Chondrocyte (in vitro differentiated cells): ENCODE measurements around the gene VAPA. TPM values are rescaled to one million over a fixed set of nuclear protein-coding genes. Genes with fewer than 3 reads are reported as not detected.

ENCODE experiments used
- DNase-seq: peaks from one replicate; pipeline ENCODE4 v3.0.0; 2021; ENCODE audit warnings: mixed read lengths, low spot score
- H3K27ac Mint-ChIP-seq: one replicate; pipeline ENCODE4 v1.8.0; 2021; ENCODE audit warnings: mild to moderate bottlenecking, moderate library complexity, mixed read lengths; ENCODE audit not compliant: unreplicated experiment
- H3K27me3 Mint-ChIP-seq: 2 replicates; pipeline ENCODE4 v1.8.0; 2021; ENCODE audit warnings: low read depth, mixed read lengths
- H3K36me3 Mint-ChIP-seq: 2 replicates; pipeline ENCODE4 v1.8.0; 2021; ENCODE audit warnings: low read depth, mixed read lengths
- H3K4me1 Mint-ChIP-seq: 2 replicates; pipeline ENCODE4 v1.8.0; 2021; ENCODE audit warnings: low read depth, mild to moderate bottlenecking, mixed read lengths
- H3K4me3 Mint-ChIP-seq: one replicate; pipeline ENCODE4 v1.8.0; 2021; ENCODE audit warnings: mild to moderate bottlenecking, moderate library complexity, mixed read lengths; ENCODE audit not compliant: unreplicated experiment
- H3K9me3 Mint-ChIP-seq: 2 replicates; pipeline ENCODE4 v1.8.0; 2021; ENCODE audit warnings: low read depth, mixed read lengths
- total RNA-seq: library from RNA; stranded (reverse); gene quantifications from 3 replicates; pipeline ENCODE4 v1.2.1, GENCODE V29; 2021
- TF ChIP-seq, protein P1 (sequence below): fragments of 200-600 bp; sonication (generic); IDR thresholded peaks from 2 replicates; pipeline ENCODE4 v1.5.0; 2021; ENCODE audit warnings: antibody characterized with exemption, mild to moderate bottlenecking, moderate library complexity

VAPA gene
- total RNA-seq, 1 donor from 2014 or later, result 143 TPM

DNA sequence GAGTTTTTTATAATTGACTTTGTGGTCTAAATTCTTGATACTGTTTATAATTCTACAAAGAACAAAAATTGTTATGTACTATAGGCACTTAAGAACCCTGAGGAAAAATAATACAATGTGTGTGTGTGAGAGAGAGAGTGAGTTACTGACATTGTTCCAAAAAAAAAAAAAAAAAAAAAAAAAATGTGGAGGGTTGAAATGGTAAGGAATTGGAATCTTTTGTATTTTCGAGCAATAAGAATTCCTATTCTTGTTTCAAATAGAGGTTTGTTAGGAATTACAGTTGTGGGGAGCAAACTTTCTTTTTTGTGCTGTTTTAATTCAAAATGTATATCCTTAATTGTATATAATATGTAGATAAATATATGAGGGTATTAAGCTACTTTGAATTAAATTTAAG is 45.7 kb downstream of the VAPA start:
- Mint-ChIP-seq H3K9me3 (no peaks in the 10 kb centered on the region), H3K36me3 (peaks cover 2% of the 10 kb centered on the region), H3K27ac (no peak overlapping the region), H3K4me3 (no peak overlapping the region), H3K4me1 (peaks cover 1% of the 10 kb centered on the region), H3K27me3 (no peaks in the 10 kb centered on the region)
- TF ChIP-seq, protein P1, sequence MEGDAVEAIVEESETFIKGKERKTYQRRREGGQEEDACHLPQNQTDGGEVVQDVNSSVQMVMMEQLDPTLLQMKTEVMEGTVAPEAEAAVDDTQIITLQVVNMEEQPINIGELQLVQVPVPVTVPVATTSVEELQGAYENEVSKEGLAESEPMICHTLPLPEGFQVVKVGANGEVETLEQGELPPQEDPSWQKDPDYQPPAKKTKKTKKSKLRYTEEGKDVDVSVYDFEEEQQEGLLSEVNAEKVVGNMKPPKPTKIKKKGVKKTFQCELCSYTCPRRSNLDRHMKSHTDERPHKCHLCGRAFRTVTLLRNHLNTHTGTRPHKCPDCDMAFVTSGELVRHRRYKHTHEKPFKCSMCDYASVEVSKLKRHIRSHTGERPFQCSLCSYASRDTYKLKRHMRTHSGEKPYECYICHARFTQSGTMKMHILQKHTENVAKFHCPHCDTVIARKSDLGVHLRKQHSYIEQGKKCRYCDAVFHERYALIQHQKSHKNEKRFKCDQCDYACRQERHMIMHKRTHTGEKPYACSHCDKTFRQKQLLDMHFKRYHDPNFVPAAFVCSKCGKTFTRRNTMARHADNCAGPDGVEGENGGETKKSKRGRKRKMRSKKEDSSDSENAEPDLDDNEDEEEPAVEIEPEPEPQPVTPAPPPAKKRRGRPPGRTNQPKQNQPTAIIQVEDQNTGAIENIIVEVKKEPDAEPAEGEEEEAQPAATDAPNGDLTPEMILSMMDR, result no peak
- no peak for DNase-seq

DNA sequence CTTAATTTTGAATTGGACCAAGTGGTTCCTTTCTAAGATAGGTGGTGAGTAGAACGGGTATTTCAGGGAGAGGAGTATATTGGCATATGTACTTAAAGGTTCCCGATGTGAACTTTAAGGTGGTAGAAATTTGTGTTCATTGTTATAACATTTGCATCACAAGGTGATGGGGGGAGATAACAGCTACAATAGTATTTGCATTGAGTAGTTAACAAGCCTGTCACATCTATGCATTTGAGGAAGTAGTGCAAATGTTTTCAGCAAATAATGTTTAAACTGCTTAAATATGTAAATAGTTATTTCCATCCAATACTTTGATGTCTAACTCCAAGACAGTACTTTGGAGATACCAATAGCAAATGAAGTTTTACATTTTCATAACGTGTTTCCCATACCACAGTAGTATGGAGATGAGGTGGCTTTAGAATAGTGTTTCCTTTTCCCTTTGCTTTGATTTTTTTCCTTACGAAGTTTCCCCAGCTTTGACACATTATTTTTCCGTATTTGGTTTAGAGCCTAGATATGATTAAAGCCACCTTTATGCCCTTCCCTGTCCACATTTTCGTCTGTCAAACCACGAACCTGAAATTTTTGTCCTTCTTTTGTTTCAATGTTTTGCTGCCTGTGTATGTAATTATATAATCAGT is 46.6 kb downstream of the VAPA start:
- Mint-ChIP-seq H3K9me3 (no peaks in the 10 kb centered on the region), H3K4me1 (no peaks in the 10 kb centered on the region), H3K27ac (no peak overlapping the region), H3K27me3 (no peaks in the 10 kb centered on the region), H3K4me3 (no peak overlapping the region), H3K36me3 (peaks cover 2% of the 10 kb centered on the region)
- TF ChIP-seq, protein P1, result no peak
- DNase-seq, result no peak

DNA sequence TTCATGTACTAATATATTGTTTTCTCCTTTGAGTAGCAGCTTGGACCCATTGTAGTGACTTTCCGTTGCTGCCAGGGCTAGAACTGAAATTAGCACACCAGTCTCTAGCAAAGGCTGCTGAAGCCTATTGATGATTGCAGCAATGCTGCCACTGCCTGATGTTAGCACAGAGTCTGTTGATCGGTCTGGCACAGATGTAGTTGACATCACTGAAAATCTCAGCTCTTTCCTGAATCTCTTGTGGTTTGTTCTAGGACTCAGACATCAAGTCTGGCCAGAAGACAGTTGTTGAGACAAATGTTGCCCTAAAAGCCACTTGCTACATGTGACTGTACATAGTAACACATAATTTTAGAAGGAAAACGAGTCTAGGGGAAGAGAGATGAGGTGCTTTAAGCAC is 47.2 kb downstream of the VAPA start:
- Mint-ChIP-seq H3K36me3 (no peaks in the 10 kb centered on the region), H3K4me3 (no peak overlapping the region), H3K9me3 (no peaks in the 10 kb centered on the region), H3K27ac (no peak overlapping the region), H3K27me3 (no peaks in the 10 kb centered on the region), H3K4me1 (peaks cover 7% of the 10 kb centered on the region)
- TF ChIP-seq, protein P1, result no peak
- DNase-seq, result no peak

DNA sequence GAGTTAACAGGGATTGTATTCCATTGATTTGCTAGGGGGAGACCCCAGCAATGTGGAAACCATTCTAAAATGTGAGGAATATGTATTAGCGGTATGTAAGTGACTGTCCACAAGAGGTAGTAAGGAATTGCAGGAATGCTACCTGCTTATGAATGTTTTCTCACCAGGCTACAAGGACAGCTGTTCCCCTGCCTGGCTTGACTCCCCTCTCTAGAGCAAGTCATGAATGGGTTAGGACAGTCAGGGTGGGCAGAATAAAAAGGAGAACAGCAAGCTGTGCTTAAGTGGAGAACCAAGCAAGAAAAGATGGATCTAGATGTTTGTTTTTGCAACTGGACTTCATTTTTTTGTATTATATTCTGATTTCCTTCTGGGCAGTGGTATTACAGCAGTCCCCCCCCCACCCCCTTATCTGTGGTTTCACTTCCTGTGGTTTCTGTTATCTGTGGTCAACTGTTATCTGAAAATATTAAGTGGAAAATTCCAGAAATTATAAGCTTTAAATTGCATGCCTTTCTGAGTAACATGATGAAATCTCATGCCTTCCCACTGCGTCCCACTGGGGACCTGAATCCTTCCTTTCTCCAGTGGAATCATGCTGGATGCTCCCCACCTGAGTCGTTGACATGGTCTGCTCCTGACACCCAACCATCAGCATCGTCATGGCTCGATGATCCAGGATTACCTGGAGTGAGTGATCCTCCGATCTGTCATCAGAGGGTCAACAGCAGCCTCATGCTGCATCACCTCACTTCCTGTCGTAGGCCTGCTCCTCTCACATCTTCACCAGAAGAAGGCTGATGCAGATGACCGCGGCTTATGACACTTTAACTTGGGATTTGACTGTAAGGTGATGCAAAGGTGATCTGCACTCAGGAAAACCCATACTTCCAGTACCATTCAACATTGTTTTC is 52.2 kb downstream of the VAPA start:
- no peak for DNase-seq
- Mint-ChIP-seq H3K4me3 (no peak overlapping the region), H3K9me3 (no peaks in the 10 kb centered on the region), H3K27ac (no peak overlapping the region), H3K36me3 (peaks cover 2% of the 10 kb centered on the region), H3K4me1 (peaks cover 18% of the 10 kb centered on the region), H3K27me3 (no peaks in the 10 kb centered on the region)
- TF ChIP-seq, protein P1, result no peak

DNA sequence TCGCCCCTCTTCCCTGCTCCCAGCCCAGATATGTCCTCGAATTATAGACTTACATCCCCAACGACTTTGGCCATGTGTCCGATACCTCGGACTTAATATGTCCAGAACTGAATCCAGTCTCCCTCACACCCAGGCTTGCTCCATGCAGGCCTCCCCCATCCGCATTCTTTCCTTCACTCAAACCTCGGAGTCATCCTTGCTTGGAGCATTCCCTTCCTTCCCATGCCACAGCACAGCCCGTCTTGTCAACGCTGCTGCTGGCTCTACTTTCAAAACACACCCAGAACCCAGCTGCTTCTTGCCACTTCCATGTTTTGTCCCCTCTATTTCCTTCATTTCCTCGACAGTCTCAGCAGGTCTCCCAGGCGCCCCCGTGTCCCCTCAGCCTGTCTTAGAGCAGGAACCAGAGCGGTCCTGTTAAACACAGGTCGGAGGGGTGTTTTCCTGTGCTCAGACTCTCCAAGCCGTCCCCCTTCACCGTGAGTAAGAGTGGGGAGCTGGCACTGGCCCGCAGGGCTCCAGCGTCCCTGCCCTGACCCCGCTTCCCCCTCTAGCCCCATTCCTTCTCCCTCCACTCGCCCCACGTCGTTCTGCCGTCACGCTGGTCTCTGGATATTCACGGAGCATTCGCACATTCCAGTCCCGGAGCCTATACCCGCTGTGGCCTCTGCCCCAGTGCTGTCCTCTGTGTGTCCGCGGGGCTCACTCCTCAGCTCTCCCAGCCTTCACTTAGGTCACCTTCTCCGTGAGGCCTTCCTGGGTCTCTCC is 54.4 kb downstream of the VAPA start:
- H3K9me3 Mint-ChIP-seq, result no peaks in the 10 kb centered on the region
- peaks cover 2% of the 10 kb centered on the region for H3K36me3 Mint-ChIP-seq
- H3K27me3 Mint-ChIP-seq, result no peaks in the 10 kb centered on the region
- H3K27ac Mint-ChIP-seq, result no peak overlapping the region
- TF ChIP-seq, protein P1, result no peak
- no peak for DNase-seq
- peaks cover 22% of the 10 kb centered on the region for H3K4me1 Mint-ChIP-seq
- no peak overlapping the region for H3K4me3 Mint-ChIP-seq
